Daoy (cell line): Measurements from ENCODE around the gene OR10G8. TPM values are rescaled to one million over a fixed set of nuclear protein-coding genes. Genes with fewer than 3 reads are reported as not detected.
"Not testable (repeated sequence)": the region's sequence is repeated elsewhere in the genome, so short reads cannot be mapped to it uniquely, and the experiment has no call there.

Experiments used
- DNase-seq: peaks from one replicate; pipeline ENCODE4 v3.0.0-alpha.2; 2015; ENCODE audit warnings: low read depth
- total RNA-seq: library from RNA; depleted of rRNA; stranded (reverse); fragments of >200 nt; shearing (Covaris generic); gene quantifications from 2 replicates; pipeline ENCODE4 v1.2.3, GENCODE V29; 2014; rRNA removed

The OR10G8 gene, protein sequence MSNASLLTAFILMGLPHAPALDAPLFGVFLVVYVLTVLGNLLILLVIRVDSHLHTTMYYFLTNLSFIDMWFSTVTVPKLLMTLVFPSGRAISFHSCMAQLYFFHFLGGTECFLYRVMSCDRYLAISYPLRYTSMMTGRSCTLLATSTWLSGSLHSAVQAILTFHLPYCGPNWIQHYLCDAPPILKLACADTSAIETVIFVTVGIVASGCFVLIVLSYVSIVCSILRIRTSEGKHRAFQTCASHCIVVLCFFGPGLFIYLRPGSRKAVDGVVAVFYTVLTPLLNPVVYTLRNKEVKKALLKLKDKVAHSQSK
- not detected in 2 replicates for total RNA-seq

DNA sequence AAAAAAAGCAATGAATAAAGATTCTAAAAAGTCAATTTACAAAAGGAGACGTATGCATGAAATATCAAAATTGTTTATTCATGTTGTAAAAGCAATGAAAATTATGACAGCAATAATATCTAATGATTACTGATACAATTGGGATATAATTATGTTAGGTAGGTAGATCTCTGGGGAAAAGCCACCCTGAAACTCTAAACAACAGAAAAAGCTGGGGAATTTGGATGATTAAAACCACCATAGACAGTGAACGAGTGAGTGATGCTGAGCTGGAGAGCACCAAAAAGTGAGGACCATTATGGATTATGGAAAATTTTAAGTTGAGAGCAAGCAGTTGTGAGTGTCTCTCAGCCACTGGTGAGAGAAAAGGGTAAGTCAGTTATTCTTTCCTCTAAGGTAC, at the start of gene OR10G8:
Gene OR10G8 (plus strand): TSS at position 301 of the 400 bp plus-strand sequence. CDS start 2,825 bp downstream, outside the sequence.
- no peak for DNase-seq

GRCh38 chr11:123977731-123978347, 48.8 kb upstream of the OR10G8 start, which contains the start of gene OR10S1:
TSS of gene OR10S1 (minus strand) at chr11:123977781. CDS start at chr11:123977664, 117 bp downstream.
- no peak for DNase-seq

- DNase-seq = no peak
Observed at GRCh38 chr11:123979311-123979710, 47.3 kb upstream of the OR10G8 start.

DNA sequence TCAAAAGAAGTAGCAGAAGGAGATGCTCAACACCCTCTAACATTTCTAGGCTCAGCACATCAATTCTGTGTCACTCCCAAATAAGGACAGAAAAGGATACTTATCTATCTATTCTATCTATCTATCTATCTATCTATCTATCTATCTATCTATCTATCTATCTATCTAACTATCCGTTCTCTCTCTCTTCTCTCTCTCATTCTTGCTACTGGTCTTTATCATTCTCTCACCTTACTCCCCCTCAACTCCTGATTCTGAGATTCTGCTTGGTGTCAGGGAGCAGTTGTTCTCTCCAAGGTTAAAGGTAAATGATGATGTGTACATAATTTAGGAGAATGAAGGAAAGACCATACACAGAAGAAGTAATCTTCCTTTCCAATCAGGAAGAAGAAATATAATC, 31.5 kb upstream of the OR10G8 start, which contains the start of gene OR10G6:
Gene OR10G6 (minus strand): TSS at position 43 of the 400 bp plus-strand sequence. CDS start 0 bp downstream, at position 43.
- no peak for DNase-seq

DNA sequence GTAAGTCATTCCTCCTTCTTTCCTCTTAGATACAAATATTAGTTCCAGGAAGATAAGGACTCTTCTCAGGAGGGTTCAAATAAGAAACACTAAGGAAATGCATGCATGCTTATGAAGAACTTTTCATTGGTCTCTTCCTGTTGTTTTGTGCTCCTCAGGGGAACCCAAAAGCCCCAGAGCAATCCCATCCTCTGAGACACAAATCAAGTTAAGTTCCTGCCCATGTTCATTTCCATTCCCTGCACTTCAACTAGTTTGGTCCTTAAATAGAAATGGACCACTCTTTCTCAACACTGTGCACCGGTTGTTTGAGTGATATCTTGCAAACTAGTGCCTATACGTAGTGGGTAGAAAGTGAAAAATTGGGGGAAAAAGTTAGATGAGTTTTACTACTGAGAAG, 13.9 kb upstream of the OR10G8 start, which contains the start of gene OR10G4:
Gene OR10G4 (plus strand): TSS at position 301 of the 400 bp plus-strand sequence. CDS start 2,578 bp downstream, outside the sequence.
- DNase-seq = no peak

DNA sequence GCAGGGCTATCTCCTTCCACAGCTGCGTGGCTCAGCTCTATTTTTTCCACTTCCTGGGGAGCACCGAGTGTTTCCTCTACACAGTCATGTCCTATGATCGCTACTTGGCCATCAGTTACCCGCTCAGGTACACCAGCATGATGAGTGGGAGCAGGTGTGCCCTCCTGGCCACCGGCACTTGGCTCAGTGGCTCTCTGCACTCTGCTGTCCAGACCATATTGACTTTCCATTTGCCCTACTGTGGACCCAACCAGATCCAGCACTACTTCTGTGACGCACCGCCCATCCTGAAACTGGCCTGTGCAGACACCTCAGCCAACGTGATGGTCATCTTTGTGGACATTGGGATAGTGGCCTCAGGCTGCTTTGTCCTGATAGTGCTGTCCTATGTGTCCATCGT, 10.8 kb upstream of the OR10G8 start:
- DNase-seq = not testable (repeated sequence)

DNA sequence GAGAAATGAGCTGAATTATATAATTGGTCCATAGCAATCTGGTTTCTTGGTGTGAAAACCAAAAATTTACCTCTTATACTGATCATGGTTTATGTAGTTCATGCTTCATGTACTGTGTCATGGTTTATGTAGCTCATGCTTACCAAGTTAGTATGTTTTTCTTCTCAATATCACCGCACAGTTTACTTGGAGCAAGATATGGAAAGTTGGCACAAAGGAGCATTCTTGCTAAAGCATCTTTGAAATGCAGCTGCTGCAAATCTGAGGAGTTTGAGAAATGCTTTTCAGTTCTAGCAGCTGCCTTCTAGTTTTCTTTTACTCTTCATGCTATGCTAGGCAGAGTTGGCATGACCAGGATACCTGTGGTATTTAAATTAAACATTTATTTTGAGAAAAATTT, 10.1 kb downstream of the OR10G8 start:
- DNase-seq = no peak

DNA sequence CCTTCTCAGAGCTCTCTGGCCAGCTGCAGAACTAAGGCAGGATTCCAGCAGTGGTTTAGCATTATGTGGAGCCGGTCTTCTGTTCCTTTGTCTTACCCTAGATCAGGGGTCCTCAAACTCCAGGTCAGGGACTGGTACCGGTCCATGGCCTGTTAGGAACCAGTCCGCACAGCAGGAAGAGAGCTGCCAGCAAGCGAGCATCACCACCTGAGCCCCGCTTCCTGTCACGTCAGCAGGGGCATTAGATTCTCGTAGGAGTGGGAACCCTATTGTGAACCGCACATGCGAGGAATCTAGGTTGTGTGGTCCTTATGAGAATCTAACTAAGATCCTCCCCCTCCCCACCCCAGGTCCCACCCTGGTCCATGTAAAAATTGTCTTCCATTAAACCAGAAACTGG, 13.0 kb downstream of the OR10G8 start:
- DNase-seq = no peak

DNA sequence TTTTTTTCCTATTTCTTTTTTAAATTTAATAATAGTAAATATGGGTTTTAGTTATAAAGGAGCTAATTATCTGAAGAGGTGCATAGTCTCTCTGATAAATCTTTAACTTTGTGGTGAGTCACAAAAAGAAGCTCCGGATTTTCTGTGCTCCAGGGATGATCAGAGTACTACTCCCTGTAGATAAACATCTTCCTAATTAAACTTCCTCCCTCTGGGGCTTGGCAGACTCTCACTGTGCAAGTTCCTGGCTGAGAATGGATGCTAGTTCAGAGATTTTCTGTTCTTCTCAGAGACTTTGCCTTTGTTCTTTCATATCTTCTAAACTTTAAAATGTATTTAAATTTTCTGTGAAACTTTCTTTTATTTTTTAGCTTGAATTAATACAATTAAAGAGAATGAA, 14.7 kb downstream of the OR10G8 start, which contains the start of gene OR10G7:
Gene OR10G7 (minus strand): TSS at position 72 of the 400 bp plus-strand sequence. CDS start 2,324 bp downstream, outside the sequence.
- DNase-seq = no peak

- DNase-seq = no peak
Observed at GRCh38 chr11:124043420-124043819, 16.8 kb downstream of the OR10G8 start.

DNA sequence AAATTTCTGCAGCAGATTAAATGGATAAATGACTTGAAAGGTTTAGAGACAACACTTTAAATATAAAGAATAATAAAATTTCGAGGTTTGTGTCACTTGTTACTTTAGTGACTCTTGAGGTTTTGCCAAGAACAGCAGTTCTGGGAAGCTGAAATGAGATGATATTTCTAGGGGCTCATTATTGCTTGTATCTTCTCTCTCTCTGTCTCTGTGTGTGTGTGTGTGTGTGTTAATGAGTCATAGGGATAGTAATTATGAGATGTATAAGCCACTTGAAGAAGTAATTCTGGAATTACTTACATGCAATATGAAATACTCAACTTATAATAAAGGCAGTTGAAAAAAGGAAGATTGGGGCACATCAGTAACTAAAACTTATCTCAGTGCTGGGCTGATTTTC, 24.1 kb downstream of the OR10G8 start:
- DNase-seq = no peak

DNA sequence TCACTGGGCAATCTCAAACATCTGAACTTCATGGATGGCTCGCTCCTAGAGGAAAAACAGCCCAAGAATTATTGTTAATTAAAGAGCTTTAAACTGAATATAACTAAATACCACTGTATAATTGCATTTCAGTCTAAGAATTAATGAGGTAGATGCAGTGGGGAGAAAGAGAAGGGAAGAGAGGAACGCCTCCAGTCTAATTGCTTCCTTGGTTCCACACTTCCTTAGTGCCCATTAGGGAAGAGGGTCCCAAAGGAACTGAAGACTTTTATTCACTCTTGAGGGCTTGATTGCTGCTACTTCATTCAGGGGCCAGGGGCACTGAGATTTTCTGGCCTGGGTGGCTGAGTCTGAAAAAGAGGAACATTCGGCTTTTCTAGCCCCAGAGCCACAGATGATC, 26.4 kb downstream of the OR10G8 start:
- no peak for DNase-seq

DNA sequence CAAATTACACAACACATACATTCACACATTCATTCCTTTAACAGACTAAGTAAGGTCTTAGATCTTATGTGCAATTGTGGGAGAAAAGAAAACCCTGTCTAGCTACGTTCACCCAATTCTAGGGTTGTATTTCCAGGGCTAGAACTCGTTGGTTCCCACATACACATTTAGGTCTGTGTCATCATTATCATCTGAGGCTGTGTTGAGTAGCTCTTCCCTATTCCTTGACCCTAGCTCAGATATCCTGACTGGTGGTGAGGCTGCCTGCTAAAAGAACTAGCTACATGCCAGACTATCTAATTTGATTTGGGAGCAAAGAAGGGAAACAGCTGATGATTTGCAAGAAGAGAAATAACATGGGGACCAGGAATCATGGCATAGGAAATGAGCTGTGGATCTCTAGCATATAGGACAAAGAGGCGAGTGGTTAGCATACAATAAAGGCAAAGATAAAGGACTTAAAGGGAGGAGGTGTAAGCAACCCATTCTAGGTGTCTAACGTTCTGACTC, 42.1 kb downstream of the OR10G8 start:
- no peak for DNase-seq

GRCh38 chr11:124069429-124070401, 43.1 kb downstream of the OR10G8 start:
- DNase-seq = peak; percentile 80

DNA sequence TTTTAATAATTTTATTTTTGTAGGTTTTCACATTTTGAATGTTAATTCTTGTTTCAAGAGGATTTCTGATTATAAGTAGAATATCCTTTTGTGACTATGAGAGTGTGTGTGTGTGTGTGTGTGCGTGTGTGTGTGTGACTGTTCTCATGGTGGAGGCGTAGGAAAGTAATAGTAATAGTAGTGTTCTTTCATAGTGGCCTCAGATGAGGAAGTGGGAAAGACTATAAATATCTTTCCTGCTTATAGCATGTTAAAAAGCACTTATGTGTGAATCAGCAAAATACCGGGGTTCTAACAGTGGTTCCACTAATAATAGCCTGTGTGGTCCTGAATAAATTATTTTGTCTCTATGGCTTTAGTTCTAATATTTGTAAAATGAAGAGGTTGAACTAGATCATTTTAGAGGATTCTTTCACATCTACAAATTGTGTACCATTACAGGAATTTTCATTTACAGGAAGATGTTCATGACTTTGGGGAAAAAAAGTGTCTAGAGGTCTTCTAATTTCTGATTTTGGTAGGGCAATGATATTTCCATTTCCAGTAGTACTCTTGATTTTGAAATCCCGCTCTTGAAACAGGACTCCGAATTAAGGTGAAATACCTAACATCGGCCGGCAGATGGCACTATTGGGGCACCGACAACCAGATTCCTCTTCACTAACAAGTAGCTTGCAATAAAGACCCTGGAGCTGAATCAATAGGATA, 44.5 kb downstream of the OR10G8 start:
- DNase-seq = peak; percentile 72

DNA sequence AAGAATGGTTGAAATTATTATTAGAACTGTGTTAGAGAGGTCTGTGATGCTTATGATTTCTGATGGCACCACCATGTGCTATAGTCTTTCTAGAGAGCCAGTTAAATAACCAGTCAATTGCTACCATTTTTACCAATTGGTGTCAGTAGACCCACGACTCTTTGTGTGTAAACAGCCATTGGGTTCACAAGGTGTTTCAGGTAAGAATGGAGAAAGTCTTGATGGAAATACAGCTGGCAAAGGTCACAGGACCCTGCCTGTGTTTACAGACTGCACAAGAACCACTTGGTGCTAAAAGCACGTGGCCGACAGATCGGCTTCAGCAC, 45.0 kb downstream of the OR10G8 start:
- DNase-seq = no peak

DNA sequence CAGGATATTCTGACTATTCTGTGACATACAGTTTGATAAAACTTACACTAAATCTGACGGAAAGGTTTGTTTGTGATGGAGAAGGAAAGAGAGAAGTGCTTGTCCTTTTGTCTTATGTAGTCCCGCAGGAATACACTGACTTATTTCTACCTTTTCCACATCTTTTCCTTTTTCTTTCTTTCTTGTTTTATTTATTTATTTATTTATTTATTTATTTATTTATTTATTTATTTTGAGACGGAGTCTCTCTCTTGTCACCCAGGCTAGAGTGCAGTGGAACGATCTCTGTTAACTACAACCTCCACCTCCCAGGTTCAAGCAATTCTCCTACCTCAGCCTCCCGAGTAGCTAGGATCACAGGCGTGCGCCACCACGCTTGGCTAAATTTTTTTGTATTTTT, 45.5 kb downstream of the OR10G8 start:
- DNase-seq = no peak

DNA sequence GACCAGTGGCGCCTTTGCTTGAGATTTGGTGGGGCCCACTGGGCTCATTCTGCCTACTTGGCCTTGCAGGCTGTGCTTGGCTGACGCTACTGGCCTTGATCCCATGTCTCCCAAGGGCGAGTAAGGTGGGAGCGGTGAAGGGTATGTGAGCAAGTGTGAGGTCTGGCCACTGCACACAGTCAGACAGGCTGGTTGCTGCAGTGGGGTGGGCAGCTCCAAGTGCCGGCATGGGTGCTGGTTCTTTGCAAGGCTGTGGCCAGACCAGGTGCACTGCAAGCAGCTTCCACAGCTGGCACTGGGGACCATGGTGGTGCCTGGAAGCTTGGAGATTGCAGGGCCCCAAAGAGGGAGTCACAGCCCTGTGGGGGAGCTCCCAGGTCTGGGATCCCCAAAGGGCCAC, 48.0 kb downstream of the OR10G8 start:
- DNase-seq = no peak

DNA sequence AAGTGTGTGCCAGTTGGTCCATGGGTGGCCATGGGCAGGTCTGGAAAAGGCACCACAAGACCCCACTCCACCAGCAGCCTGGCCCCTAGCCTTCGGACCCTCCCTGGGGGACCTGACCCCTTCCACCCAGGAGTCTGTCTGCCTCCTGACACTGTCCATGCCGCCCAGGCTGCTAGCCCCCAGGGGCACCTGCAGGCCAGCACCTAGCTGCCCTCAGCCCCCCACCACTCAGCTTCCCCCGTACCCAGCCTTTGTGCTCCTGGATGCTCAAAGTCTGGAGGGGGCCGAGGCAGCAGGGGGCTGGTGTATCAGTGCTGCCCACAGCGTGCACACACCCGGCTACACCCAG, 48.9 kb downstream of the OR10G8 start:
- no peak for DNase-seq

DNA sequence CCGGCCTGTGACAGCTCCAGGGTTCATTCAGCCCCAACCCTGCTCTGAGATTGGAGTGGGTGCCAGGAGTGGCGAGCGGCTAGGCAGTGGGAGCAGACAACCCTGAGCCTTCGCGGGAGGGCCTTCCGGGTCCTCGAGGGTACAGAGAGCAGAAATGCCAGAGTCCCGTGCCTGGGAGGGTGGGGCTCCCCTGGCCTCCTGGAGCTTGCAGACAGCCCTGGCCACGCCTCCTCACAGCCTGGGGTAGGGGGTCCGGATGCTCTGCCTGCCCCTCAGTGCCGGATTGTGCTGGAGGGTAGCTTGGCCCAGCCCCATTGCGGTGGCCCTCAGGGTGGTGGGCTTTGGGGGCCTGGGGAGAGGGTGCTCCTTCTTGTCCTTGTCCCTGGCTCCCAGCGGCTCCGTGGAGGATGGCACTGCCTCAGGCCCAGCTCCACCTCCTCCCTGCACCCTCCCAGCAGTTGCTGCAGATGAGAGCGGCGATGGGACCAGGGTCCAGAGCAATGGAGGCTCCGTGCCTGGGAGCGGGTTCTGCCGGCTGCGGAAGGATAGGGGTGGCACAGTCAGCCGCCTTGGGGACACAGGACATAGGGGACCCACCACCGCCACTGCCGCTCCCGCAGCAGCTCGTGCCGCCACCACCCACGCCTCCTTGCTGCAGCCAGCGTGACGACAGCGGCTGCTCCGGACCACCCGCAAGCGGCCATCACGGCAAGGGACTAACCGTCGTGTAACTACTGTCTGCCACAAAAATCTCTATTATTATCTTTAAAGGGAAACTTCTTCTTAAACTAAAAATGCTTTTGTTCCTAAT, 49.4 kb downstream of the OR10G8 start:
- peak; percentile 33 for DNase-seq
